Glomerular endothelial cell (primary cell): ENCODE results near the gene NOB1. TPM values are rescaled to one million over a fixed set of nuclear protein-coding genes. Genes with fewer than 3 reads are reported as not detected.
"Not testable (repeated sequence)": the region's sequence is repeated elsewhere in the genome, so short reads cannot be mapped to it uniquely, and the experiment has no call there.

ENCODE experiments used
- DNase-seq: peaks from one replicate; pipeline ENCODE4 v3.0.0-alpha.2; 2011; ENCODE audit warnings: low read depth, low spot score; ENCODE audit errors: extremely low read depth
- total RNA-seq: library from RNA; depleted of rRNA; stranded (reverse); fragments of >200 nt; gene quantifications from 2 replicates; pipeline ENCODE4 v1.2.3, GENCODE V29; 2015

NOB1 gene
- total RNA-seq, 1 donor from 2014 or later, result 35.9 TPM

DNA sequence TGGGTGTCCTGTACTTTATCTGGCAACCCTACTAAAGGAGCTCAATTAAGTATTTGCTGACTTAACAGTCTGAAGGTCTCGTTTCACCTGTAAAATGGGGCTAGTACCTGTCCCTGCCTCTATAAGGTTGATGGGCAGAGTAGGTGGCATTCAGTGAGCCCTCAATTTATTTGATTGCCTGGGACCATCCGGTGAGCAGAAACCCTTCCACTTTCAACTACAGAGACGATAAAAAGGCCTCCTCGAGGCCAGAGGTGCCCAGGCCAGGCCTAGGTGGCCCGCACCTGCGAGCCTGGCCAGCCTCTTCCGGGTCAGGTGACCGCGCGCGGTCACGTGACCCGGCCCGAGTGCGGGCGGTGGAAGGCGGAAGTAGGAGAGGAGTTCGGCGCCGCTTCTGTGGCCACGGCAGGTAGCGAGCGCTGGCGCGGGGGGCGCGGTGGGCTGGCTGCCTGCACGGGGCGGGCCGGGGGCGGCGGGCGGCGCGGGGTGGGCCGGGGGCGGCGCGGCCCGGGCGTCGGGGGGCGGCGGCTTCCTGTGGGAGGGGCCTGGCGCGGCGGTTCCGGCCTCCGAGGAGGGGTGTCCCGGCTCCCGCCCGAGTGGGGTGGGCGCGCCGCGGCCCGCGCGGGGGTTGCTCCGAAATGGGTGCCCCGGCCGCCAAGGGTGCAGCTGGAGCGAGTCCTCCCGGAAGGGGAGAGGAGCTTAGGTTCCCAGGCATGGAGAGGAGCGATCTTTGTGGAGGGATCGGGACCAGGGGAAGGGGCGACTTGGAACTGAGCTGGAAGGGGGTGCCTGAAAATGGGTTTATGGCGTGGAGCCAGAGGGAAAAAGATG is 7.5 kb upstream of the NOB1 start, which contains the start of gene WWP2:
Gene WWP2 (plus strand): TSS at position 350 of the 831 bp plus-strand sequence. CDS start 24,679 bp downstream, outside the sequence.
- no peak for DNase-seq

DNA sequence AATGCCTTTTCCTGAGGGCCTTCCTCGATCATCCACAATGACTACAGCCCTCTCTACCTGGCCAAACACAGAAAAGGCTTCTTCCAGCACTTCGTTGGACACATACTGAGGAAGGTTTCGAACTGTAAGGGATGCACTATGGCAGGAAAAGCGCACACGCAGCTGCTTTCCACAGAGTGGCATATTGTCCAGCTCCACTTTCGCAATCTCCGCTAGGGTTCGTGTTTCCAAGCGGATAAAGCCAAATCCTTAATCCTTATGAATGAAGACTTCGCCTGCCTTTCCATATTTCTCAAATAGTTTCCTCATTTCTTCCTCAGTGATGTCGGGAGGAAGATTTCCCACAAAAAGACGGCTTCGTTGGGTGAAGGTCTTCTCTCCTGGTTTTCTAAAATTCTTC is 2.6 kb upstream of the NOB1 start:
- DNase-seq, result not testable (repeated sequence)

DNA sequence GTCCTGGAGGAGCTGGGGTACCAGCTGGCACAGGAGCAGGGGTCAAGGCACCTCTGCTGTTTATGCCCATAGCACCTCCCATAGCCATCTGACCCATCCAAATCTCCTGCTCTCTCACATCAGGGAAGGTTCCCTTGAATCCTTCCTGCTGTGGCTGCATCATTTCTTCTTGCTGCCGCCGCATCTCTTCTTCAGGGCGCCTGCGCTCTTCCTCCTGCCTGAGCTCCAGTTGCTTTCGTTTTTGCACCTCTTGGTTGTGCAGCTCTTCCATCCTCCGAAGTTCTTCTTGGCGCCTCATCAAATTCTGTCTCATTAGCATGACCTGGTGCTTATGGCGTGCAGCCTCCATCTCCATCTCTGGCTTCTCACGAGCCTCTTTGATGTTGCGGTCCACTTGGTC is 2.0 kb upstream of the NOB1 start:
- no peak for DNase-seq

DNA sequence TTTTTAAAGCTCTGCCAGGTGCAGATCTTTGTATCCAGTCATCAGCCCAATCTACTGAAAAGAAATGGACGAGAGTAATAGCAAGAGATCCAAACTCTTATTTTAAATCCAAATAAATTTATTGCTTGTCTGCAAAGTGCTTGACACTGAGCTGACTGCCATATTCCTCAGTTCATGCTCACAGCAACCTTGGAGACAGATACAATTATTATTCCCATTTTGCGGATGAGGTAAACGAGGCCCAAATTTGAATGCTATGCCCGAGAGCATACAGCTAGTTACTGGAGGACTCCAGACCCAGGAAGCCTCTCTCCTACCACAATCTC is 620 bp downstream of the NOB1 start:
- no peak for DNase-seq

DNA sequence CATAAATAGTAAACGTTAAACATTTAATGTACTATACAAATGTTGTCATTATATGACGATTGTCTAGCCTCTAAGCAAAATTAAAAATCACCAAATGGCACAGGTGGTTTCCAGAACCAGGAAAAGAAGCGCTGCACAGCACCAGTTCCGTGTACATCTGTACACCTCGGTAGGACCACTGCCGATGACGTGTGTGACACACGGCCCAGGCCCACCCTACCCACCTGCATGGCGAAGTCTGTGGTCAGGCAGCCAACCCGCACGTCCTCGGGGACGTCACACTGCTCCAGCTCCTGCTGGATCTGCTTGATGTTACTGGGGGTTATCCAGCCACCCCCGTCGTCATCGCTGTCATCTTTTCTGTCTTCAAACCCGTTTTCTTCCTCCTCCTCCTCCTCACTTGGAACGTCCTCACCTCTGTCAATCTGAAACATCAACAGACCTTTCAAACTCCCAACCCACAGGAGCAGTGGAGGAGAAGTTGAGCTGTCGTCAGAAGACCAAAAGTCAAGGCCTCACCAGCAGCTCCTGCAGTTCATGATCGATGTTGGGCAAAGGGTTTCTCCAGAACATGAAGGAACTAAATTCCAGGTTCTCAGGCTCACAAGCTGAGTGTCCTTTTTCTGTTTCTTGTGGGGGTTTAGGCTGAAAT is 5.9 kb downstream of the NOB1 start:
- no peak for DNase-seq

DNA sequence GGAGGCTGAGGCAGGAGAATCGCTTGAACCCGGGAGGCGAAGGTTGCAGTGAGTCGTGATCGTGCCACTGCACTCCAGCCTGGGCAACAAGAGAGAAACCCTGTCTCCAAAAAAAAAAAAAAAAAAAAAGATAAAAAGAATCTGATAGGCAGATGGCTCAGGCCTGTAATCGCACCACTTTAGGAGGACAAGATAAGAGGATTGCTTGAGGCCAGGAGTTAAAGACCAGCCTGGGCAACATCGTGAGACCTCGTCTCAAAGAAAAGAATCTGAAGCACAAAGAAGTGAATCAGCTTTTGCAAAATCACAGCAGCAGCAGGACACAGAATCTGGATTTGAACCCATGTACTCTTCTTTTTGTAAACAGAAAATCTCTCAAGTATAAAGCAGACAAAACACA is 7.6 kb downstream of the NOB1 start:
- DNase-seq, result no peak

DNA sequence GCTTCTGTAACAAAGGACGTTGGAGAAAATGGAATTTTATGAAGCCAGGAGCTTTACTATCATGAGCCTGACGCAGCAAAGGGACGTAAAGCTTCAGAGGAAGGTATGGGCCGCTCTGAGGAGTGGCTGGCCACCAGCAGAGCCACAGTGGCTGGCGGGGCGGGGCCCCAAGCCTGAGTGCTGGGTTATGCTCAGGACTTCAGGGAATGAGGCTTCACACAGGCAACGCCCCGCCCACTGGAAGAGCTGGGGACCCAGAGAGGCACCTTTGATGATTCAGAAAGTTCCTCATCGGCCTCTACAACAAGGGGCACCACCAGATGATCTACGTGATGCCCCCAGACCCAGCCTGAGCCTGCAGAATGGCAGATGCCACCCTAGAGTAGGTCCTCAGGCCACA is 8.8 kb downstream of the NOB1 start:
- no peak for DNase-seq

DNA sequence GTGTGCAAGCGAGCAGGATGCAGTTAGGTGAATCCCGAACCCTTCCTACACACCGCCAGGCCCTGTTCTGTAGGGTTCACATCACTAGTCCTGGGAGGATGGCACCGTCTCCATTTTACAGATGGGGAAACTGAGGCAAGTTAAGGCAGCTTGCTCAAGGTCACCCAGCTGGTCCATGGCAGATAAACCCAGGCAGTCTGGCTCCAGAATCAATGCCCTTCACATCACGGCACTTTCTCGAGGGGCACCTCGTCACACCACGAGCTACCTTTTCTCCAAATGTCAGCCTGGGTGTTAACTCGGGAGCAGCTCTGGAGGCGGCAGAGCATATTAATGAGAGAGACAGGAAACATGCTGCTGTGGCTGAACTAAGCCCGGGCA is 9.5 kb downstream of the NOB1 start:
- no peak for DNase-seq

DNA sequence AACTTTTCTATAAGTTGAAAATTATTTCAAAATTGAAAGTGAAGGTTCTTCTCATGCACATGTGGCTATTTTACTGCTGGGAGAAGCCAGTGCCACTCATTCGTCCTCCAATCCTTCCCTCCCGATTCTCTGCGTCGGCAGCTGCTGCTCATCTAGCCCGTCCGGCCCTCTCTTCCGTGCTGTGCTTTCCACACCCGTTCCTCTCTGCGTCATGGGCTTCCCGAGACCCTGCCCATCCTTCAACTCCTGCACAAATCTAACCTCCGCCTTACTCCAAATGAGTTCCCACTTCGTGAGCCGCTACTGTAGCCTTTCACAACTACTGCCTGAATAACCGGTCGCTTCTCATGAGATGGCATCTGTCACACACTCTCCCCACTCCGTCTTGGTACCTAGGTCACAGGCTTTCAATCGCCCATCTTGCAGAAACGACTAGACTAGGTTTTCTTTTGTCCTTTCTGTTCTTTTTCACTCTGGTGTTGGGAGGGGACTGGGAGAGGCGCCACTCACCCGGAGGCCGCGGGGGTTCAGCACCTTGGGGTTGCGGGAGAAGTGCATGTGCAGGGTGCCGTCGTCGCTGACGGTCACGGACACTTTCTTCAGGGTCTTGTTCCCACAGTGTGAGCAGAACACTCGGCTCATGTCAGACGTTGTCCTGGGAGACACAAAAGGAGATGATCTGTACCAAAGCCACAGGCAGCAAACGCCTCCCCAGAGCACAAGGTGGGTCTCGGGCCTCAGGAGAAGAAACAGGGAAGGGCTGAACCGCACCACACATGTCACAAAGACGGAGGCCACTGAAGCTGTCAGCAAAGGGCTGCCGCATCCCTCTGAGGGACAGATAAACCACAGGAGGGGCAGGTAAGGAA is 10.1 kb downstream of the NOB1 start:
- DNase-seq, result no peak

DNA sequence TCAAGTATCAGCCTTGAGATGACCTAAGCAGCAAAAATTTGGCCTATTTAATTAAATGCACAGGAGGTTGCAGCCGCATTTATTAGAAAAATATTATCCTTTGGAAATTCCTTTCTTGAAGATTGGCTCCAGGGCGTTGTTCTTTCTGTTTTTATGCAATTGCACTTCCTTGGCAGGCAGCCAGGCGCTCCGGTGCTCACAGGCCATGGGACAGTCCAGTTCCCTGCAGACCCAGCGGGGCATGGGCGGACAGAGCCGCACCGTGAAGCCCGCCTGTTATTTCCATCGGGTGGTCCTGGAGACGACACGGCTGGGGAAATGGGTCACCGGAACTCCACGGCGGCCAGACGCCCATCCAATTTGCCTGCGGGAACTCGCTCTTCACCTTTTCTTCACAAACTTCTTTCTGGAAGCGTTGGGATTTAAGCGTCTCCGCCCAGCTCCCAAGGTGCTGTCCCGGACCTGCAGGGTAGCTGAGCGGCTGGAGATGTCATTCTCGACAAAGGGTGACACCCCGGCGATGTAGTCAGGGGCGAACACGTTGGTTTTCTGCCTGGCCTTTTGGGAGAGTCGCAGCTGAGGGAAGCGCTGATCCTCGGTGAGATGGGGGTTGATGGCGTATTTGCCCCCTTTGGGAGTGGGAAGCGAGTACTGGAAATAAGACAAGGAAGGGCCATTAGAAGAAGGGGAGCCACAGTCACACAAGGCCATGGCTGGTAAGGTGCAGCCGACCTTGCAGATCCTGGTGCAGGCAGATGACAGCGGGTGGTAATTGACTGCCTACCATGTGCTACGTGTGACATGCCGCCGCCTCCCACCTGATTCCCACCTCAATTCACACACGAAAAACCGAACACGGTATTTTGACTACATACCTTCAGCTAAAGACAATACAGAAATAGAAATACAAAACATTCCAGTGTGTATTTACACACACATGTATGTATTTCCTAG is 12.5 kb downstream of the NOB1 start:
- no peak for DNase-seq

DNA sequence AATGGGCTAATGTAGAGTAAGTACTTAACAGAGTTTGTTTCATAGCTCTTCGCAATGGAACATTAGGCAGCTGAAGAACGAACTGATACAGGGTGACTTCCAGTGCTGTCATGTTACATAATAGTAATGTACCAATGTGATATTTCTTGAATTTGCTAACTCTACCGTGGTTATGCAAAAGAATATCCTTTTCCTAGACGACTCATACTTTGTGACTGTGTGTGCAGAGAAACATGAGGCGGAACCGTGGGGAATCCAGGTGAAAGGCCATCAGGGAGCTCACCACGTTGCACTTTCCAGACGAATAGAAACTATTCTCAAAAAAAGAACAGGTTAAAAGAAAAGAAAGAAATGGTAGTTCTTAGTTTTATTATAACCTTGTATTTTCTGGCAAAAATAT is 13.2 kb downstream of the NOB1 start:
- no peak for DNase-seq

DNA sequence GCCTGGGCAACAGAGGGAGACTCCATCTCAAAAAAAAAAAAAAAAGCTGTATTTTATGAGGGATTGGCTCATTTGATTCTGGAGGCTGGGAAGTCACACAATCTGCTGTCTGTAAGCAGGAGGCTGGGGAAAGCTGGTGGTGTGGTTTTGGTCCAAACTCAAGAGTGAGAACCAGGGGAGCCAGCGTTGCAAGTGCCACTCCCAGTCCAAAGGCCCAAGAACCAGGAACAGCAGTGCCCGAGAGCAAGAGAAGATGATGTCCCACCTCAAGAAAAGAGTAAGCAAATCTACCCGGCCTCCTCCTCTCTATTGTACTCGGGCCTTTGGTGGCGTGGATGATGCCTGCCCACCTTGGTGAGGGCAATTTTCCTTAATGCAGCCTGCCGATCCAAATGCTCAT is 22.6 kb downstream of the NOB1 start:
- no peak for DNase-seq

DNA sequence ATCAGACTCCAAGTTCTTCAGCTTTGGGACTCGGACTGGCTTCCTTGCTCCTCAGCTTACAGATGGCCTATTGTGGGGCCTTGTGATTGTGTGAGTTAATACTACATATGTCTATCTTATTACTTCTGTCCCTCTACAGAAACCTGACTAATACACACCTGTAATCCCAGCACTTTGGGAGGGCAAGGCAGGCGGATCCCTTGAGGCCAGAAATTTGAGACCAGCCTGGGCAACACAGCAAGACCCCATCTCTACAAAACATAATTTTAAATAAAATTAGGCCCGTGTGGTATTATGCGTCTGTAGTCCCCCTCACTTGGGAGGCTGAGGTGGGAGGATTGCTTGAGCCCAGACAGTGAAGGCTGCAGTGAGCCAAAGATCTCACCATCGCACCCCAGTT is 23.4 kb downstream of the NOB1 start:
- not testable (repeated sequence) for DNase-seq

DNA sequence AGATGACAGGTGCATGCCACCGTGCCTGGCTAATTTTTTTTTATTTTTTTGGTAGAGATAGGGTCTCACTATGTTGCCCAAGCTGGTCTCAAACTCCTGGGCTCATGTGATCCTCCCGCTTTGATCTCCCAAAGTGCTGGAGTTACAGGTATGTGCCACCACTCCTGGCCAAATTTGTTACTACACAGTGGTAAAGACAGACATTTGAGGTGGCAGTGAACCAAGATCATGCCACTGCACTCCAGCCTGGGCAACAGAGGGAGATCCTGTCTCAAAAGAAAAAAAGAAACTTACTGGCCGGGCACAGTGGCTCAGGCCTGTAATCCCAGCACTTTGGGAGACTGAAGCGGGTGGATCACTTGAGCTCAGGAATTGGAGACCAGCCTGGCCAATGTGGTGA is 25.7 kb downstream of the NOB1 start:
- DNase-seq, result not testable (repeated sequence)

DNA sequence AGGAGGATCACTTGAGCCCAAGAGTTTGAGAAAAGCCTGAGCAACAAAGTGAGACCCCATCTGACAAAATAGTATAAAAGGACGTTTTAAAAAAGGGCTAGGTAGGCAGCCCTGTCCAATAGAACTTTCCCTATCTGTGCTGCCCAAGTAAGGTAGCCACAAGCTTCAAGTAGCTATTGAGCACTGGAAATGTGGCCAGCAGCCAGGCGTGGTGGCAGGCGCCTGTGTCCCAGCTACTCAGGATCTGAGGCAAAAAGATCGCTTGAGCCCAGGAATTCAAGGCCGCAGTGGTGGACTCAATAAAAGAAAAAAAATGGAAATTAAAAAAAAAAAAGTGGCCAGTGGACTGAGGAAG is 26.8 kb downstream of the NOB1 start:
- no peak for DNase-seq

DNA sequence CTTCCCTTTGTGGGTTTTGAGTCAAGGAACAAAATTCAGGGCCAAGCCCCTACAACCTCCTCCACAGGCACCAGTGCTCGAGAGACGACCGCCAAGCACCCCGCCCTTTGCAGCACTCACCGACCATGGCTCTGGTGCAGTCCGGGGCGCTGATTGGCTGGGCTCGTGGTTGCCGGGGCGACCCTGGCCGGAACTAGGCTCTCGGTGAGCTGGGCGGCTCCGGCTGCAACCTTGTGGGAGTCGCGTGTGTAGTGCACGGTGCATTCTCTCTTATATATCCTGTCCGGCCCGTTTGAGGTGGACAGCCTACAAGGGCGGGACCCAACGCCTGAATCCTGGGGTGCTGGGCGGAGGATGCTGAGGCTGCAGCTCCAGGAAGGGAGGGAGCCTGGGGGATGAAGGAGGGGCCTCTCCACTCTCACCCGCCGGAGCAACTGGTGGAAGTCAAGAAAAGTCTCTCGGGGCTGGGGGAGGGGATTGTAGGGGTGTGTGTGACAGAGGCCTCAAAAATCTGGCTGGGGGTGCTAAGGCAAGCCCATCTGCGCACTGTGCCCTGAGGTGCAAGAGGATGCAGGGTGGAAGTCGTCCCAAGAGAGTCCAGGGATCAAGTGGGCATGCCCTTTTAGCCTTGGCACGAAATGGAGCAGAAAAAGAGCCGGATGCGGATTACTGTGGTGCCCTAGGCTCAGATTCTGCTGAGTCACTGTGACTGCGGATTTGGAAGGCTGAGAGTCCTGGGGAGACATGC is 28.2 kb downstream of the NOB1 start, which contains the start of gene NQO1:
Gene NQO1 (minus strand): TSS at position 248 of the 748 bp plus-strand sequence. CDS start 121 bp downstream, at position 127.
- DNase-seq, result peak; percentile 73

DNA sequence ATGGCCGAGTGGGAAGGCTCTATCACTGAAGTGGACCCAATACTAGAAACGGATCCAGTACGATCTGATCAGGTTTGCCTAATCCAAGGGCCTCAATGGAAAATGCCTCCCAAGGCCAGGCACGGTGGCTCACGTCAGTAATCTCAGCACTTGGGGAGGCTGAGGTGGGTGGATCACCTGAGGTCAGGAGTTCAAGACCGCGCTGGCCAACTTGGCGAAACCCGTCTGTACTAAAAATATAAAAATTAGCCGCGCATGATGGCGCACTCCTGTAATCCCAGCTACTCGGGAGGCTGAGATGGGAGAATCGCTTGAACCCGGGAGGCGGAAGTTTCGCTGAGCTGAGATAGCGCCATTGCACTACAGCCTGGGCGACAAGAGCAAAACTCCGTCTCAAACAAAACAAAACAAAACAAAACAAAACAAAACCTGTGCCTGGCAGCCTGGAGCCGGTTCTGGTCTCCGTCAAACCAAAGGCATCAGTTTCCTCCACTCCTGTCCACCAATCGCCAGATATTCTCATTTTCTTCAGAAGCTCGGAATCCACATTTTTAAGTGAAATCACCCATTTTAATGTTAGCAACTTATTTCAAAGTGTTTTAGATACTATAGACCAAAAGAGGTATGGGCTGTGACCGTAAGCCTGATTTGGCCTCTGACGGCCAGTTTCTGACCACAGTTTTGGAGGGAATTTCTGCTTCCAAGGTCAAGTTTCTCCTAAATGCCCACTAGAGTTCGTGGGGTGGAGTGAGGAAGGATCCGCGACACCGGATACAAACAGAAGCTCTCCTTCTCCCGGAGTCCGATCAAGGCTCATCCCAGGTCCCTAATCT is 29.0 kb downstream of the NOB1 start:
- no peak for DNase-seq

DNA sequence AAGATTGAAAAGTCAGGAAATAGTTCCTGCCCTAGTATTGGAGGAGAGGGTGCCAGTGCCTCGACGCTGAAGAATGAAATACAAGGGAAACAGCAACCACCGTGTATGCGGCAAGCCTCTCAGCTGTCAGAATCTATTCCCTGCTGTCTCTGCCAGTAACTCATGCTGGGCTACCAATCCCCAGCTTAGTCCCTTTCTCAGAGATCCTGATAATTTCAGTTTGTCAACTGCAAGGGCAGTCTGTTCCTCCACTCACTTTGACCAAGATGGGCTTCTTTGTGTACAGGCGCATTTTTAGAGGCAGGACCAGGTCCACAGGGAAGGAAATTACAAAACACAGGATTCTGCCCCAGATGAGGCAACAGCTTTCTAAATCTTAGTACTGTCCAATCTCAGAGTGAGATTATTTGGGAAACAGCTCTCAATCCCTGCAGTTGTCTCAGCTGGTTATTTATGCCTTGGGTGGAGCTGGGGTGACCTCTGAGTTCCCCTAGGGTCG is 29.7 kb downstream of the NOB1 start:
- DNase-seq, result no peak
